B cell (primary cell): ENCODE measurements around the gene HOOK2. TPM values are rescaled to one million over a fixed set of nuclear protein-coding genes. Genes with fewer than 3 reads are reported as not detected.
A peak's percentile ranks its signal among the peaks of the same experiment; 100 is the strongest.

Experiments
- ATAC-seq: fragments of 200-7000 bp; cut with Tn5 transposase; one replicate; pipeline ENCODE4 v1.10.0; 2021; ENCODE audit warnings: low read depth, mild to moderate bottlenecking, moderate number of reproducible peaks, moderate library complexity
- CTCF ChIA-PET: fragments of 350-600 bp; sonication (Branson Sonifier 250); formaldehyde crosslinking; loops from one replicate; lab custom pipeline; 2021; ENCODE audit warnings: antibody characterized with exemption, inconsistent platforms; lab: Charles Lee
- POLR2A ChIA-PET: fragments of 350-600 bp; sonication (Branson Sonifier 250); formaldehyde crosslinking; loops from one replicate; lab custom pipeline; 2021; ENCODE audit warnings: antibody characterized with exemption; lab: Charles Lee
- DNase-seq: peaks from one replicate; pipeline ENCODE4 v3.0.0; 2013
- H2AFZ ChIP-seq: 2 replicates; pipeline ENCODE4 v1.6.1; 2012; ENCODE audit warnings: mild to moderate bottlenecking, low read depth, low read length; ENCODE audit not compliant: insufficient read depth, poor library complexity, severe bottlenecking
- H3K27ac ChIP-seq, 2 donors: 1 replicate in 1 of 2; 2 replicates in 1 of 2; pipeline ENCODE4 v1.5.1; 2012 to 2013; ENCODE audit warnings: low read length in 2 of 2, mild to moderate bottlenecking in 2 of 2, moderate library complexity in 1 of 2
- H3K27me3 ChIP-seq, 4 experiments: fragments of 200-600 bp in 1 of 4; sonication (generic) in 1 of 4; replicated peaks in 1 of 4; 1 replicate in 2 of 4; 2 replicates in 2 of 4; pipeline versions ENCODE4 v1.6.1 to v1.7.0; 2013 to 2016; ENCODE audit warnings: low read length in 3 of 4, mild to moderate bottlenecking in 2 of 4, mixed read lengths in 1 of 4, moderate library complexity in 1 of 4; ENCODE audit not compliant: insufficient read depth in 4 of 4, control insufficient read depth in 3 of 4; ENCODE audit errors: control extremely low read depth in 1 of 4
- H3K36me3 ChIP-seq, 2 experiments: replicated peaks in 1 of 2; 1 replicate in 1 of 2; 2 replicates in 1 of 2; pipeline versions ENCODE4 v1.6.1 to v1.7.1; 2013; ENCODE audit warnings: low read length in 1 of 2; ENCODE audit not compliant: insufficient read depth in 2 of 2, control insufficient read depth in 1 of 2; ENCODE audit errors: control extremely low read depth in 1 of 2, extremely low read depth in 1 of 2
- H3K4me1 ChIP-seq, 2 donors: fragments of 200-600 bp in 1 of 2; sonication (generic) in 1 of 2; 1 replicate in 1 of 2; 2 replicates in 1 of 2; pipeline versions ENCODE4 v1.5.1 to v1.6.1; 2013 to 2017; ENCODE audit warnings: low read length in 2 of 2; ENCODE audit not compliant: control insufficient read depth in 2 of 2, insufficient read depth in 2 of 2
- H3K4me2 ChIP-seq: replicated peaks from 2 replicates; pipeline ENCODE3; 2012; ENCODE audit warnings: mild to moderate bottlenecking, low read depth, low read length; ENCODE audit not compliant: poor library complexity, severe bottlenecking
- H3K4me3 ChIP-seq, 5 experiments: fragments of 200-600 bp in 1 of 5; sonication (generic) in 1 of 5; 1 replicate in 3 of 5; 2 replicates in 2 of 5; pipeline versions ENCODE4 v1.5.1 to v1.7.0; 2011 to 2016; ENCODE audit warnings: low read length in 4 of 5, mild to moderate bottlenecking in 4 of 5, low read depth in 2 of 5, control low read depth in 1 of 5, moderate library complexity in 1 of 5; ENCODE audit not compliant: insufficient read depth in 1 of 5; ENCODE audit errors: control extremely low read depth in 1 of 5, extremely low read depth in 1 of 5
- H3K79me2 ChIP-seq: fragments of 200-600 bp; sonication (generic); one replicate; pipeline ENCODE4 v1.6.0; 2016; ENCODE audit warnings: low read length; ENCODE audit not compliant: control insufficient read depth, insufficient read depth
- H3K9ac ChIP-seq: fragments of 200-600 bp; sonication (generic); 2 replicates; pipeline ENCODE4 v1.6.1; 2017; ENCODE audit warnings: mild to moderate bottlenecking, low read length, moderate library complexity
- H3K9me3 ChIP-seq, 3 donors: one replicate each; pipeline versions ENCODE4 v1.6.1 to v1.7.1; 2013; ENCODE audit warnings: low read length in 2 of 3; ENCODE audit not compliant: control insufficient read depth in 2 of 3, insufficient read depth in 1 of 3; ENCODE audit errors: control extremely low read depth in 1 of 3
- H4K20me1 ChIP-seq: 2 replicates; pipeline ENCODE4 v1.6.0; 2012; ENCODE audit warnings: mild to moderate bottlenecking, low read length; ENCODE audit not compliant: insufficient read depth, control insufficient read depth, poor library complexity, severe bottlenecking
- H3K27ac Mint-ChIP-seq: one replicate; pipeline ENCODE4 v1.8.0; 2021; ENCODE audit warnings: mixed read lengths
- H3K27me3 Mint-ChIP-seq: one replicate; pipeline ENCODE4 v1.8.0; 2021; ENCODE audit warnings: mixed read lengths
- H3K4me1 Mint-ChIP-seq: one replicate; pipeline ENCODE4 v1.8.0; 2021; ENCODE audit warnings: mixed read lengths
- H3K4me3 Mint-ChIP-seq: one replicate; pipeline ENCODE4 v1.8.0; 2021; ENCODE audit warnings: mixed read lengths
- H3K9me3 Mint-ChIP-seq: one replicate; pipeline ENCODE4 v1.8.0; 2022; ENCODE audit warnings: mixed read lengths; ENCODE audit not compliant: insufficient read depth
- CTCF ChIP-seq: fragments of 200-600 bp; IDR thresholded peaks from one replicate; pipeline ENCODE4 v1.8.0; 2022; ENCODE audit warnings: antibody characterized with exemption, mild to moderate bottlenecking
- EZH2 ChIP-seq: IDR thresholded peaks from 2 replicates; pipeline ENCODE4 v1.6.1; 2012; ENCODE audit warnings: borderline replicate concordance, low read depth, mild to moderate bottlenecking, moderate library complexity, low read length; ENCODE audit not compliant: insufficient read depth, poor library complexity, severe bottlenecking
- WGBS: methylation state at CpG from one replicate; pipeline ENCODE4 v1.1.5; 2013; ENCODE audit warnings: missing lambda C conversion rate; ENCODE audit not compliant: insufficient coverage; 5-methylcytosine and 5-hydroxymethylcytosine counted together
- intact Hi-C: fragments of 100-400 bp; cut with micrococcal nuclease; formaldehyde crosslinking; loops from one replicate; pipeline ENCODE4 v1.10.0; 2022
- polyA plus RNA-seq: library from polyadenylated mRNA; depleted of rRNA; stranded (reverse); fragments of >200 nt; gene quantifications from 2 replicates; pipeline ENCODE4 v1.2.3, GENCODE V29; 2012
- total RNA-seq, 2 donors: library from RNA; stranded (reverse); fragments of 120-200 nt in 1 of 2; gene quantifications; 1 replicate in 1 of 2; 2 replicates in 1 of 2; pipeline versions ENCODE4 v1.2.3 to v1.2.4, GENCODE V29; 2013 to 2022

HOOK2 gene
- total and polyA plus RNA-seq, 2 donors (not counting 1 experiment from before 2014, with no cell fraction given): 30.3 to 33.4 TPM

- Histone ChIP-seq H3K4me1 (peaks cover 49 to 62% of the 10 kb centered on the region in 2 donors), H3K4me2 (peak within 1 kb of the TSS; percentile 91), H3K9ac (peak within 1 kb of the TSS; percentile 86), H4K20me1 (peaks cover 19% of the 10 kb centered on the region), H3K27ac (peak within 1 kb of the TSS; percentile 95 to 97), H3K4me3 (peak within 1 kb of the TSS; percentile 94 to 99 (median 97)), H3K36me3 (peaks cover 0 to 4% of the 10 kb centered on the region in 2 experiments), H2AFZ (no peak within 1 kb of the TSS), H3K79me2 (peaks cover 25% of the 10 kb centered on the region), H3K9me3 (no peaks in the 10 kb centered on the region), H3K27me3 (no peaks in the 10 kb centered on the region)
- DNase-seq: peak; percentile 98
- under 1% methylated on average over 73 of the region's 73 CpGs for WGBS
- Mint-ChIP-seq H3K9me3 (no peaks in the 10 kb centered on the region), H3K27me3 (no peaks in the 10 kb centered on the region), H3K27ac (peak within 1 kb of the TSS; percentile 99), H3K4me3 (peak within 1 kb of the TSS; percentile 97), H3K4me1 (peaks cover 51% of the 10 kb centered on the region)
- intact Hi-C loops: loop anchor here (5.0 kb wide), 3 partner anchors 59 to 1046 kb away; partner anchors contain the start of genes TRIR, ZNF490 and ZNF791
- ChIA-PET CTCF (interaction anchor here (0.5 to 17.9 kb wide), 7 partner anchors 9 to 123 kb away, joined by 3 to 1147 read pairs (median 4); partner anchors contain the start of genes HOOK2 and RNASEH2A), POLR2A (interaction anchor here (0.6 to 6.8 kb wide), 14 partner anchors 9 to 313 kb away, joined by 3 to 233 read pairs (median 5); partner anchors contain the start of genes DHPS, GET3, HOOK2 and MAN2B1)
- TF ChIP-seq EZH2 (no peak), CTCF (no peak)
- peak; percentile 34 for ATAC-seq
Observed at GRCh38 chr19:12791345-12792050, 16.1 kb upstream of the HOOK2 start, which contains the start of gene JUNB. TSS of gene JUNB (plus strand) at chr19:12791486. CDS start at chr19:12791772, 286 bp downstream.
